Left lung (tissue), 10 donors: ENCODE results near the gene SLC34A1. TPM values are rescaled to one million over a fixed set of nuclear protein-coding genes. Genes with fewer than 3 reads are reported as not detected.

Experiments used
- ATAC-seq: fragments of 200-7000 bp; cut with Tn5 transposase; one replicate; pipeline ENCODE4 v1.9.1; 2020; ENCODE audit warnings: moderate library complexity
- DNase-seq, 4 donors: peaks; one replicate each; pipeline ENCODE4 v3.0.0-alpha.2; 2013 to 2020
- H3K27ac ChIP-seq, 2 donors: fragments of 200-600 bp; sonication (generic) in 1 of 2; one replicate each; pipeline versions ENCODE4 v1.5.0 to v1.8.0; 2020 to 2021
- H3K27me3 ChIP-seq, 2 donors: fragments of 200-600 bp; sonication (generic) in 1 of 2; one replicate each; pipeline versions ENCODE4 v1.5.0 to v1.8.0; 2020 to 2021
- H3K36me3 ChIP-seq, 2 donors: fragments of 200-600 bp; sonication (generic) in 1 of 2; one replicate each; pipeline versions ENCODE4 v1.5.0 to v1.8.0; 2020 to 2021
- H3K4me1 ChIP-seq, 2 donors: fragments of 200-600 bp; one replicate each; pipeline ENCODE4 v1.8.0; 2021
- H3K4me3 ChIP-seq, 2 donors: fragments of 200-600 bp; sonication (generic) in 1 of 2; one replicate each; pipeline versions ENCODE4 v1.5.0 to v1.8.0; 2020 to 2021; ENCODE audit warnings: mild to moderate bottlenecking in 1 of 2
- H3K9me3 ChIP-seq, 2 donors: fragments of 200-600 bp; sonication (generic) in 1 of 2; one replicate each; pipeline versions ENCODE4 v1.5.0 to v1.8.0; 2020 to 2021
- CTCF ChIP-seq, 2 donors: fragments of 200-600 bp; sonication (generic) in 1 of 2; IDR thresholded peaks; one replicate each; pipeline versions ENCODE4 v1.5.0 to v1.8.0; 2021; ENCODE audit warnings: antibody characterized with exemption in 2 of 2
- intact Hi-C, 2 donors: fragments of 100-400 bp; cut with DNase I; formaldehyde crosslinking; loops; one replicate each; pipeline versions ENCODE4 v1.11.2 to v1.14.2; 2022
- polyA plus RNA-seq, 6 donors: library from polyadenylated mRNA; unstranded; fragments of 120-200 nt; gene quantifications; one replicate each; pipeline ENCODE4 v1.2.1, GENCODE V29; 2013; ENCODE audit not compliant: insufficient read length in 6 of 6
- total RNA-seq, 2 donors: library from RNA; stranded (reverse); fragmentation: NEBNext Ultra II Directional; extraction: Animal tissue kit (Norgen Biotek cat#: 25700); gene quantifications; one replicate each; pipeline ENCODE4 v1.2.1, GENCODE V29; 2021
- donor health status: DM: no; HTN: yes; CAD: no.
- donor health status: DM: no; HTN: no; CAD: no.

Gene SLC34A1
- total and polyA plus RNA-seq, 8 donors, result 0.18 to 1.7 (median 0.36) TPM; not detected in 3

GRCh38 chr5:177382423-177383029 is 1.7 kb upstream of the SLC34A1 start:
- H3K4me1 ChIP-seq, result peaks cover 0 to 7% of the 10 kb centered on the region in 2 donors
- intact Hi-C loops, result no loop called here
- no peaks in the 10 kb centered on the region for H3K36me3 ChIP-seq
- no peak for TF ChIP-seq CTCF (IDR thresholded peaks at IDR 0.05)
- no peak overlapping the region for H3K4me3 ChIP-seq
- peaks cover 0 to 59% of the 10 kb centered on the region in 2 donors for H3K27me3 ChIP-seq
- ATAC-seq, result no peak
- no peak for DNase-seq
- H3K9me3 ChIP-seq, result no peaks in the 10 kb centered on the region
- no peak overlapping the region for H3K27ac ChIP-seq

- Histone ChIP-seq H3K27ac (no peak overlapping the region), H3K4me3 (no peak overlapping the region), H3K9me3 (no peaks in the 10 kb centered on the region), H3K27me3 (peaks cover 0 to 59% of the 10 kb centered on the region in 2 donors), H3K4me1 (peaks cover 0 to 7% of the 10 kb centered on the region in 2 donors), H3K36me3 (no peaks in the 10 kb centered on the region)
- TF ChIP-seq CTCF (IDR thresholded peaks at IDR 0.05), result no peak
- intact Hi-C loops, result no loop called here
- no peak for DNase-seq
- no peak for ATAC-seq
These were observed 1.1 kb upstream of the SLC34A1 start for GRCh38 chr5:177383181-177383580.

GRCh38 chr5:177385720-177386119 is 1.5 kb downstream of the SLC34A1 start:
- intact Hi-C loops, result no loop called here
- ATAC-seq (no peak), DNase-seq (no peak)
- H3K9me3 ChIP-seq, result no peaks in the 10 kb centered on the region
- TF ChIP-seq CTCF (IDR thresholded peaks at IDR 0.05), result no peak
- no peak overlapping the region for H3K27ac ChIP-seq
- H3K27me3 ChIP-seq, result peaks cover 0 to 54% of the 10 kb centered on the region in 2 donors
- peaks cover 14 to 32% of the 10 kb centered on the region in 2 donors for H3K4me1 ChIP-seq
- no peak overlapping the region for H3K4me3 ChIP-seq
- H3K36me3 ChIP-seq, result no peaks in the 10 kb centered on the region

- ATAC-seq (no peak), DNase-seq (no peak)
- H3K27me3 ChIP-seq, result peaks cover 0 to 46% of the 10 kb centered on the region in 2 donors
- intact Hi-C loops, result no loop called here
- no peak overlapping the region for H3K27ac ChIP-seq
- H3K36me3 ChIP-seq, result no peaks in the 10 kb centered on the region
- no peak overlapping the region for H3K4me3 ChIP-seq
- no peaks in the 10 kb centered on the region for H3K9me3 ChIP-seq
- peaks cover 14 to 34% of the 10 kb centered on the region in 2 donors for H3K4me1 ChIP-seq
- no peak for TF ChIP-seq CTCF (IDR thresholded peaks at IDR 0.05)
These were observed 2.3 kb downstream of the SLC34A1 start for GRCh38 chr5:177386542-177386941.

- Histone ChIP-seq H3K27ac (no peak overlapping the region), H3K27me3 (peaks cover 0 to 40% of the 10 kb centered on the region in 2 donors), H3K9me3 (no peaks in the 10 kb centered on the region), H3K4me3 (no peak overlapping the region), H3K36me3 (no peaks in the 10 kb centered on the region), H3K4me1 (peaks cover 14 to 34% of the 10 kb centered on the region in 2 donors)
- TF ChIP-seq CTCF (IDR thresholded peaks at IDR 0.05), result no peak
- no peak for DNase-seq
- intact Hi-C loops, result no loop called here
- no peak for ATAC-seq
These were observed 3.2 kb downstream of the SLC34A1 start for GRCh38 chr5:177387405-177387804.
